ENCODE data around the gene RAPGEF5. TPM values are rescaled to one million over a fixed set of nuclear protein-coding genes. Genes with fewer than 3 reads are reported as not detected.

RAPGEF5 gene
- total RNA-seq, 1 donor from 2014 or later, result 1.1 TPM

DNA sequence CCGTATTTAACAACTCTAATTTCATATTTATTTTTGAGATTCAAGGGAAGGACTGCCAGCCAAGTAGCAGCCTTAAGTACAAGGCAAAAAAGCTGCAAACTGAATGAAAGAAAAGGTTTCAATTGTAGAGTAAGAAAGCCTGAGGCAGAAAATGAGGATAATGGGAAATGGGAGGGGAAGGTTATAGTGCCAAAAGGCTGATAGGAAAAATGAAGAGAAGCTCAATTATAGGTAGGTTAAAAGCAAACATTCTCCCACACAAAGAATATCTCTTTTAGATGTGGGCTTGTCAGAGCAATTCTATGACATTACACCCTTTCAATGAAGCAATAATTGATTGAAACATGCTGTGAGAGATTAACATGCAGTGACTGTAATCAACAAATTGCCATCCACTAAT is 175.3 kb downstream of the RAPGEF5 start:
- Histone ChIP-seq H3K27me3 (ENCODE audit: control insufficient read depth, insufficient read depth, low read length) (no peaks in the 10 kb centered on the region), H3K4me3 (ENCODE audit: low read depth, low read length) (no peak overlapping the region), H3K36me3 (ENCODE audit: control insufficient read depth, insufficient read depth, low read length) (no peaks in the 10 kb centered on the region)
- TF ChIP-seq, protein P1, sequence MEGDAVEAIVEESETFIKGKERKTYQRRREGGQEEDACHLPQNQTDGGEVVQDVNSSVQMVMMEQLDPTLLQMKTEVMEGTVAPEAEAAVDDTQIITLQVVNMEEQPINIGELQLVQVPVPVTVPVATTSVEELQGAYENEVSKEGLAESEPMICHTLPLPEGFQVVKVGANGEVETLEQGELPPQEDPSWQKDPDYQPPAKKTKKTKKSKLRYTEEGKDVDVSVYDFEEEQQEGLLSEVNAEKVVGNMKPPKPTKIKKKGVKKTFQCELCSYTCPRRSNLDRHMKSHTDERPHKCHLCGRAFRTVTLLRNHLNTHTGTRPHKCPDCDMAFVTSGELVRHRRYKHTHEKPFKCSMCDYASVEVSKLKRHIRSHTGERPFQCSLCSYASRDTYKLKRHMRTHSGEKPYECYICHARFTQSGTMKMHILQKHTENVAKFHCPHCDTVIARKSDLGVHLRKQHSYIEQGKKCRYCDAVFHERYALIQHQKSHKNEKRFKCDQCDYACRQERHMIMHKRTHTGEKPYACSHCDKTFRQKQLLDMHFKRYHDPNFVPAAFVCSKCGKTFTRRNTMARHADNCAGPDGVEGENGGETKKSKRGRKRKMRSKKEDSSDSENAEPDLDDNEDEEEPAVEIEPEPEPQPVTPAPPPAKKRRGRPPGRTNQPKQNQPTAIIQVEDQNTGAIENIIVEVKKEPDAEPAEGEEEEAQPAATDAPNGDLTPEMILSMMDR (IDR thresholded peaks at IDR 0.05; ENCODE audit: insufficient read depth, low read length, poor library complexity, severe bottlenecking), result no peak
- DNase-seq (ENCODE audit: low read depth), result no peak

DNA sequence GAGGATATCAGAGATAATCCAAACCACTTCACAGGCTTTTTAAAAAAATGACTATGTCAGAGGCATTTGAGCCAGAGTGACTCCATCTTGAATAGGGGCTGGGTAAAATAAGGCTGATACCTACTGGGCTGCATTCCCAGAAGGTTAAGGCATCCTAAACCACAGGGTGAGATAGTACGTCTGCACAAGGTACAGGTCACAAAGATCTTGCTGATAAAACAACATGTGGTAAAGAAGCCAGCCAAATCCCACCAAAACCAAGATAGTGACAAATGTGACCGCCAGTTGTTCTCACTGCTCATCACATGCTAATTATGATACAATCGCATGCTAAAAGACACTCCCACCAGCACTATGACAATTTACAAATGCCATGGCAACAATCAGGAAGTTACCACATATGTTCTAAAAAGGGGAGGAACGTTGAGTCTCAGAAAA is 177.5 kb downstream of the RAPGEF5 start:
- no peak overlapping the region for H3K4me3 ChIP-seq (ENCODE audit: low read depth, low read length)
- TF ChIP-seq, protein P1 (IDR thresholded peaks at IDR 0.05; ENCODE audit: insufficient read depth, low read length, poor library complexity, severe bottlenecking), result no peak
- no peak for DNase-seq (ENCODE audit: low read depth)
- H3K36me3 ChIP-seq (ENCODE audit: control insufficient read depth, insufficient read depth, low read length), result no peaks in the 10 kb centered on the region
- H3K27me3 ChIP-seq (ENCODE audit: control insufficient read depth, insufficient read depth, low read length), result no peaks in the 10 kb centered on the region

DNA sequence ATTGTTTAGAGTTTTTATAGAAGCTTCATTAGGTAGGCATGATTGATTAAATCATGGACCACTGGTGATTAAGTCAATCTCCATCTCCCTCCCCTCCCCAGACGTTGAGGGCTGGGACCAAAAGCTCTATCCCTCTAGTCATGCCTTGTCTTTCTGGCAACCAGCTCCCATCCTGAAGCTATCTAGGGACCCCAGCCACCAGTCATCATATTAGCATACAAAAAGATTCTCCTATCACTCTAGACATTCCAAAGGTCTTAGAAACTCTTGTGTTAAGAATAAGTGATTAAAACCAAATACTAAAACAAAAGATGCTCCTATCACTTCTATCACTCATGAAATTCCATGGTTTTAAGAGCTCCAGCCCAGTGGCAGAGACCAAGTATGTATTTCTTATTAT is 178.2 kb downstream of the RAPGEF5 start:
- TF ChIP-seq, protein P1 (IDR thresholded peaks at IDR 0.05; ENCODE audit: insufficient read depth, low read length, poor library complexity, severe bottlenecking), result no peak

DNA sequence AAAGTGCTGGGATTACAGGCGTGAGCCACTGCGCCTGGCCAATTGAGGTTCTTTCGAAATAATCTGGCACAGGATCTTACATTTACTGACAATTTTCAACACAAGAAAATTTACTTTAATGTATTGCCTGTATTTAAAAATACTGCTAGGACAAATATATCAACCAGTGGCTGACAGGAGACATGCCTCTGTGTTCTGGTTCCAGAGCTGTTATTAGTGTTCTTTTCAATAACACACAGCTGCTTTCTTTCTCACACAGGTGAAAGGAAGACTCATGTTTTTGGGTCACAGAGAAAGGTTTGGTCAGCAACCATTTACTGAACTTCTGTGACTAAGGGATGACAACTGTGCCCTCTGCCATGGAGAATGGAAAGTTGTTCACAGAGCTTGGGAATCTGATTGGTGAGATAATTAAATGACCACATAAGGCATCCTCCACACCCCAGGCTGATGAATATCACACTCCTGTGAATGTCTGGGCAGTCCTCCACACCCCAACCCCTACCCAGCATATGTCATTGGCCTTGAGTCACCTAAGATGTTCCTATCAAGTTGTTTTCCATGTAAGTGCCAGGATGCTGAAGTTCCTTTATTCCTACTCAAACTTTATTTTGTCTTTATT is 180.1 kb downstream of the RAPGEF5 start:
- TF ChIP-seq, protein P1 (IDR thresholded peaks at IDR 0.05; ENCODE audit: insufficient read depth, low read length, poor library complexity, severe bottlenecking), result no peak
- DNase-seq (ENCODE audit: low read depth), result no peak
- Histone ChIP-seq H3K27me3 (ENCODE audit: control insufficient read depth, insufficient read depth, low read length) (no peaks in the 10 kb centered on the region), H3K4me3 (ENCODE audit: low read depth, low read length) (no peak overlapping the region), H3K36me3 (ENCODE audit: control insufficient read depth, insufficient read depth, low read length) (no peaks in the 10 kb centered on the region)

More for the DNA sequence above, 178.2 kb downstream of the RAPGEF5 start:
- Histone ChIP-seq H3K4me3 (ENCODE audit: low read depth, low read length) (no peak overlapping the region), H3K27me3 (ENCODE audit: control insufficient read depth, insufficient read depth, low read length) (no peaks in the 10 kb centered on the region), H3K36me3 (ENCODE audit: control insufficient read depth, insufficient read depth, low read length) (no peaks in the 10 kb centered on the region)
- no peak for DNase-seq (ENCODE audit: low read depth)

DNA sequence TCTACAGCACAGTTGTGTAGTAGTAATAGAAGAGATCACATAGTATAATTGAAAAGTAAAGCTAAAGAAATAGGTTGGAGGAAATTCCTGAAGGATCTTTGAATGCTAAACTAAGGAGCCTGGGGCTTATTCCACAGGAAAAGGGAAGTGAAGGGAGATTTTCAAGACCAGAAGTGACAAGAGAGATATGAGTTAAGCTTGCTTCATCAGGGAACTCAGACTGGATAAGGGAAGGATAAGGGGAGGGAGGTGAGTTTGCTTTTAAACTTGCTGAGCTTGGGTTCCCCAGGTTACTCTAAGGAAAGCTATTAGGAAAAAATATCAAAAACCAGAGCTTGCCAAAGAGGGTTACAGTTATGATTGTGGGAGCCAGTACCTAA is 182.4 kb downstream of the RAPGEF5 start:
- TF ChIP-seq, protein P1 (IDR thresholded peaks at IDR 0.05; ENCODE audit: insufficient read depth, low read length, poor library complexity, severe bottlenecking), result no peak
- H3K27me3 ChIP-seq (ENCODE audit: control insufficient read depth, insufficient read depth, low read length), result no peaks in the 10 kb centered on the region
- no peak overlapping the region for H3K4me3 ChIP-seq (ENCODE audit: low read depth, low read length)
- DNase-seq (ENCODE audit: low read depth), result no peak
- no peaks in the 10 kb centered on the region for H3K36me3 ChIP-seq (ENCODE audit: control insufficient read depth, insufficient read depth, low read length)
